GM21786 (cell line): Measurements from ENCODE around the gene KAZN.

Experiments
- ATAC-seq: cut with Tn5 transposase; IDR thresholded peaks from one replicate; pipeline ENCODE4 v1.9.1; 2021; ENCODE audit not compliant: unreplicated experiment

The KAZN gene

GRCh38 chr1:15094719-15095495 lies 496.4 kb downstream of the KAZN start:
- no peak for ATAC-seq

GRCh38 chr1:15095496-15095875 lies 497.0 kb downstream of the KAZN start:
- ATAC-seq = no peak

GRCh38 chr1:15096293-15096692 lies 497.8 kb downstream of the KAZN start:
- ATAC-seq = no peak

- ATAC-seq = no peak
Observed at GRCh38 chr1:15098176-15099125, 500.0 kb downstream of the KAZN start.

DNA sequence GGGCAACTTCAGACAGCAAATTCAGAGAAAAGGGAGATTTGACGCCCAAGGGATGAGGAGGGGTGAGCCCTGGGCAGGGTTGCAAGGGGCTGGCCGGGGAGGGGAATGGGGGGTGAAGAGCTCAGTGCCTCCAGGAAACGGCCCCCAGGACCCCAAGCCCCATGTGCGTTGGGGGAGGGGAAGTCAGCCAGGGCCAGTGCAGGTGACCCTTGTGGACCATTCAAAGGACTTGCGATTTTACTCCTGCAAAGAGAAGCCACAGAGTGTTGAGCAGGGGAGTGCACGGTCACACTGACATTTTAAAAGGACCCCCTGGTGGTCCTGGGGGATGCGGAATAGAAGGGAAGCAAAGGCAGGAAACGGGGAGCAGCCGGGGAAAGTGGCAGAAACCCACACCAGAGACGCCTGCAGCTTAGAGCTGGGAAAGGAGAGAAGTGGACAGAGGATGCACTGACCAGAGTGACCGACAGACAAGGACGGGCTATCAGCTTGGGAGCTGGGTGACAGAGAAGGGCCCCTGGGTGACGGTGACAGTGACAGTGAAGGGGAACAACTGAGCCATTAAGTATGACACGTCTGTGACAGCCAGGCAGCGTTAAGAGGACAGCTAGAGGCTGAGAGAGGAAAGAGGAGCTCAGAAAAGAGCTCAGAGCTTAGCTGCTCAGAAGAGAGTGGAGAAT lies 501.1 kb downstream of the KAZN start:
- no peak for ATAC-seq

DNA sequence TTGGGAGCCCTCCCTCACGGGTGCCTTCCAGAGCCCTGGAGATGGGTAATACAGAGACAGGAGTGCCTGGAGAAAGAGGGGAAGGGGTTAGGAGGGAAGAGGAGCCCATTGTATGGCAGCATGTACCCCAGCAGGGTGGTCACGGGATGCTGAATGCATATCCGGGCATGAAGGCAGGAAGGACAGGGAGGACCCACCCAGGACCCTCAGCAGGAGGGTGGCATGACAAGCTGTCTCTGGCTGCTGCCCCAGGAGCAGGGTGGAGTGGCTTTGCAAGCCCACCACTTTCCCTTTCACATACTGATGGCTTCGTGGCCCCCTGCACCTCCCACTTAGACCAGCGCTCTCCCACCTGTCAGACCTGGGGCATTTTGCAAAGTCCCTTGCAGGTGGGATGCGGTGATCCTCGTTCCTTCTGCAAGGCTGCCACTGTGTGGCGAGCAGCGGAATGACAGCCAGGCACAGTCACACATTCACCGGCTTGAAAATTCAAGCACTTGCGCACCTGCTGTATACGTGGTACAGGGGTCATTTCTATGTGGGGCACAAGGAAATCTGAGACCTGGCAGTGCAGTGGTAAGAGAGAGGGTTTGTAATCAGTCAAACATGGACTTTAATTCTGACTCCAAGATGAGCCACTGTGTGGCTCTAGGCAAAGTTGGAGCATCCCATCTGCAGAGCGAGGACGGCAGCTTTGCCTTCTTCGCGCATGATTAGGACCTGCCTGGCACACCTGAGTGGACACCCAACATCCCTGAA lies 501.8 kb downstream of the KAZN start:
- ATAC-seq = no peak

GRCh38 chr1:15100880-15101760 lies 502.6 kb downstream of the KAZN start:
- no peak for ATAC-seq

DNA sequence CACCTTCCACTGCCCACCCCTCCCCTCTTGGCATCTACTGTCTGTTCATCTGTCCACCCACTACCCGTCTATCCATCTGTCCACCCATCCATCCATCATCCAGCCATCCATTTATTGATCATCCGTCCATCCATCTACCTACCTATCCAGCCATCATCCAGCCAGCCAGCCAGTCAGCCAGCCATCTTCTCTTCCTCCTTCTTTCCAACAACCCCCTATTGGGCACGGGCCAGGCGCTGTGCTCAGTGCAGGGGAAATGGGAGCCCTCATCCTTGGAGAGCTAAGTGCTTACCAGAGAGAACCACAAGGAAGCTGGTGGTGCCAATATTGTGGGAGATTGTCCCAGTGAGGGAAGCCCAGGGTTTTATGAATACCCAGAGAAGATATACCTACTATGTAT lies 503.3 kb downstream of the KAZN start:
- ATAC-seq = no peak

GRCh38 chr1:15102646-15103045 lies 504.2 kb downstream of the KAZN start:
- no peak for ATAC-seq

GRCh38 chr1:15103211-15103610 lies 504.7 kb downstream of the KAZN start:
- ATAC-seq = no peak

DNA sequence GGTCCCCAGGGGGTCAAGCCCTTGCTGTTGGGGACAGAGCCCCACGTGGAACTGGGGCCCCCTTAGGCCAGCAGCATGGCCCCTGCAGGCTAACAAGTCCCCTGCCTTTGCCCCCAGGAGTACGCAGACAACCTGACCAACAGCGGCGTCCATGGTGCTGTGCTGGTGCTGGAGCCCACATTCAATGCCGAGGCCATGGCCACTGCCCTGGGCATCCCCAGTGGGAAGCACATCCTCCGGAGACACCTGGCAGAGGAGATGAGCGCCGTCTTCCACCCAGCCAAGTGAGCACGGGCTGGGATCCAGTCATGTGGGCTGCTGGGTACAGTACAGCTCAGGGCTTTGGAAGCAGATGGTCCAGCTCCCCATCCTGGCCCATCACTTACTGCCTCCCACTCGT lies 505.4 kb downstream of the KAZN start:
- no peak for ATAC-seq

GRCh38 chr1:15104768-15105167 lies 506.3 kb downstream of the KAZN start:
- no peak for ATAC-seq

DNA sequence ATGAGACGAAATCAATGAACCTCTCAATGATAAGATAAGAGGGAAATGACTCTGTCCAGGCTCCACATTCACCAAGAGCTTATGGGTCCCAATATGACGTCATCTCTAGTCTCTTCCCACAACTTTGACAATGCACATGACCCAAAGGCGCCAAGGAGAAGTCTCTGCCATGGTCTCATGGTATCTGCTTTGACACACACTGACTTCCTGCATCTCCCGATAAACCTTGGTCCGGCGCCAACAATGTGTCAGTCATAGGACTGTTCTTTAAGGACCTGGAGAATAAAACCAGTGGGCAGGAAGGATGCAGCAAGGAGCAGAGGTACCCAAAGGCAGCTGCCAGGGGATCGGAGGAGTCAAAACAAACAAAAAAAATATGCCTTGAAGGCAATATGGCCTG lies 508.1 kb downstream of the KAZN start:
- no peak for ATAC-seq

DNA sequence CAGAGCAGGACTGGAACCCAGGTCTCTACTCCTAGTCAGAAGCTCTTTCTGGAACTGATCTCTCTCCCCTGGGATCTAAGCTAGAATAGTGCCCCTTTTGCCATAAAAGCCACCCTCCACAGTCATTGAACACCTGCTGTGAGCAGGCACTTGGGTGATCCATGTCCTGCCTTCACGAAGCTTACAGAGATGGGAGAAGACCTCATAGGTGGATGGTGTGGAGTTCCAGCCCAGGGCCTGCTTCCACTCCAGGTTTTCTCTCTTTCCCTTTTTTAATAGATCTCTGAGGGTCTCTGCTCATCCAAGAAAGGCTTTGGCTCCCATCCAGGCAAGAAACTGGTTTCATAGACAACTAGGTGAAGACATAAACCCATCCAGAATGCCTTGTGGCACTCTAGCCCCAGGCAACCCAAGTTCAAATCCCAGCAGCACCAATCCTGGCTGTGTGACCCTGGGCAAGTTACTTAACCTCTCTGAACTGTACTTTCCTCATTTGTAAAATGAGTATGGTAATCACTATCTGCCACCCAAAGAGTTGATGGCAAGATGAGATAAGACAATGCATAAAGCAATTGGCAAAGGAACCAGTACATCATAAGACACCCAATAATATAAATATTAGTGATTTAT lies 508.7 kb downstream of the KAZN start:
- no peak for ATAC-seq

- ATAC-seq = no peak
Observed at GRCh38 chr1:15107911-15108310, 509.4 kb downstream of the KAZN start.

DNA sequence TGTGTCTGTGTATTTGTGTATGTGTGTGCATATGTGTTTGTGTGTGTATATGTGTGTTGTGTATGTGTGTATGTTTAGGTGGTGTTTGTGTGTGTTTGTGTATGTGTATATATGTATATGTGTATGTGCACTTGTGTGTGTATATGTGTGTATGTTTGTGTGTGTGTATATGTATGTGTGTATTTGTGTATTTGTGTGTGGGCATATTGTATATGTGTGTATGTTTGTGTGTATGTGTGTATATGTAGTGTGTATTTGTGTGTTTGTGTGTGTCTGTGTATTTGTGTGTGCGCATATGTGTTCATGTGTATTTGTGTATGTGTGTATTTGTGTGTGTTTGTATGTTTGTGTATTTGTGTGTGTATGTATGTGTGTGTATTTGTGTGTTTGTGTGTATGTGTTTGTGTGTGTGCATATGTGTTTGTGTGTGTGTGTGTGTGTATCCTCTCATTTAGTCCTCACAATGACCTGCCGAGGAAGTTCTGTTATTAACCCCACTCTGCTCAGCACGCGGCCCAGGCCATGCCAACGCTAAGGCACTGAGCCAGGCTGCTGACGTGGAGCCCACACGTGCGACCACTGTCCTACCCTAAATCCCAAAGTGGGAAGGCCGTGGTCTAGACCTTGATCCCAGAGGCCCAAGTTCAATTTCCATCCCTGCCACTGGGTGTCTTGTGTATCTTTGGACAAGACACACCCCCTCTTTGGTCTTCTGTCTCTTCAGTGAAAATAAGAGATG lies 511.8 kb downstream of the KAZN start:
- ATAC-seq = no peak

GRCh38 chr1:15110867-15111230 lies 512.4 kb downstream of the KAZN start:
- ATAC-seq = no peak

GRCh38 chr1:15113146-15113545 lies 514.7 kb downstream of the KAZN start:
- ATAC-seq = no peak

DNA sequence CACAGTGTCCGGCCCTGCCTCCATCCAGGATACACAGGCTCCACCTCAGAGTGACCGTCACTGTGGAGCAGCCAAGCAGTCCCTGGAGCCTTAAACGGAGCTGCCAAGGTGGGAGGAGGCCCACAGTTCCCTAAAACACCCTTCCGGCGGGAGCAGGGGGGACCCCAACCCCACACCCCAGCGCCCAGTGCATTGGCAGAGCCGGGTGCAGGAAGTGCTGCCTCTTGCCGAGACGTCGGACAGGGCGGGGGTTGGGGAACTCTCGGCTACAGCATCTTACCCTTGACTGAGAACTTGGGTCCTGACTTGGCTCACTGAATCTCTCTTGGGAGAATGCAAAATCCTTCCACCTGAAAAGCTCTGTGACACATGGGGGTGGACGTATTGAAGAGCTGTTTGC lies 516.4 kb downstream of the KAZN start:
- ATAC-seq = no peak
